NCI-H2196 (cell line): Measurements from ENCODE around the gene FASN.

ENCODE experiments used
- DNase-seq: peaks from one replicate; lab custom pipeline; 2025; ENCODE audit not compliant: unreplicated experiment; lab: John Stamatoyannopoulos, UW

The FASN gene

DNA sequence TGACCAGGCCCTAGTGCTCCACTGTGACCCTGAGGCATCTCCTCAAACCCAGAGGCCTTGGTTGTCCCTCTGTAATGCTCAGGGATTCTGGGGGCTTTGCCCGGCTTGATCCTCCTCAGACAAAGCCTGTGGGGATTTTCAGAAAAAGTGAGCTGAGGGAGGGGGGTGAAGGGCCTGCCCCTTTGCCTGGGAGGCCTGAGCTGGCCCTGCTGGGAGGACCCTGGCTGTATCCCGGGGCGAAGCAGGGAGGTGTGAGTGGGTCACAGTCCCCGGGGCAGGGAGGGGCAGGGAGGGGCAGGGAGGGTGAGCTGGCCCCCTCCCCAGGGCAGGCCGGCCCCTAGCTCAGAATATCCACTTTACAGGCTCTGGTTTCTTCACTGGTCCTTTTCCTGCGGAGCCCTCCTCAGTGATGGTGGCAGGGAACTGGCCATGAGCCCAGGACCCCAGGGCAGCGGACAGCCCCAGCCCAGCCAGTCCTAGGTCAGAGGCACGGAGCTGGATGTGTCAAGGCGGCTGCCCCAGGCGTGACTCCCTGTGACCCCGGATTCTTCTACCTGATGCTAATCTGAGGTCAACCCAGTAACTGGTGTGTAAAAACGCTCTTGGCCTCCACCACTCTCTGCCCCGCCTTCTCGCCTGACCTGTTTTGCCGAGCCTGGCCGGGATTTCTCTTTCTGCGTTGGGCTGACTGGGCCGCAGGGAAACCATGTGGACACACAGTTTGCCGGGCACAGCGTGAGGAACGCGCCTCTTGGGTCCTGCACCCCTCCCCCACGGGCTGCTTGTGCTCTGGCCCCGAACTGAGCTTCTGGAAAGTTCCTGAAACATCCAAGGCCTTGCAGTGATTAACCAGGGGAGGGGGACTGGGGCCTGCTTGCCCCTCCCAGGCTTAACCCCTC, 5.8 kb upstream of the FASN start:
- DNase-seq, result no peak

DNA sequence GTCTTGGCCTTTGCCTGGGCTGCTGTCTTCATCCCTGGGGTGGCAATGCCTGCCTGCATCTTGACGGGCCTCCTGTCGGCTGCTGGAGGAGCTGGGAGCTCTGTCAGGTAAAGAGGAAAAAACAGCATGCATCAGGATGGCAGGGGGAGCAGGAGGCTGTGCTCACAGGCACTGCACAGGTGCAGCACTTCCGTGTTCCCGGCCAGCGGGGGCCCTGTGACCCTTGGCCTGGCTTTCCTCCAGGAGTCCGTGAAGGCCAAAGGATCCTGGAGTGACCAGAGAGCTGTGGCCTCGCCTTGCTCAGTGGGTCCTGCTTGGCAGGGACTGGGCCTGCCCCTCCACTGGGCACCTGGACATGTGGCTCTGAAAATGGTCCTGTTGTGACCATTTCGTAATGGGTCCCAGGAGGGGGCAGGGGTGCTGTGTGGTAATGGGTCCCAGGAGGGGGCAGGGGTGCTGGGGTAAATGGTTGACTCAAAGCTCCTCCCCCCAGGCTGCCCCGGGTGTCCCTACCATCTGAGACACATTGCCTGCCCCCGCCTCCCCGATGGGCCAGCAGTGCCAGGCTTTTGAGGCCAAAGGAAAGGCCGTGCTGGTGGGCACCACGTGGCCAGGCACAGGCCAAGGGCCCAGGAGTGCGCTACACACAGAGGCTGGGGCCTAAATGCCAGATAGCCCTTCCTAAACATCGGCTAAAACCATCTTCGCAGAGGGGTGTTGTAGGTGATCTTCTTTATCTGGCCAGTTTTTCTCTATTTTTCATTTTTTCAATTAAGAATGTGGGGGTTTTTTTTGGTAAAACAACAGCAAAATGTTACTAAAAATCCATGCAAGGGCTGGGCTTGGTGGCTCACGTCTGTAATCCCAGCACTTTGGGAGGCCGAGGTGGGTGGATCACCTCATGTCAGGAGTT, 4.0 kb upstream of the FASN start:
- DNase-seq, result no peak

DNA sequence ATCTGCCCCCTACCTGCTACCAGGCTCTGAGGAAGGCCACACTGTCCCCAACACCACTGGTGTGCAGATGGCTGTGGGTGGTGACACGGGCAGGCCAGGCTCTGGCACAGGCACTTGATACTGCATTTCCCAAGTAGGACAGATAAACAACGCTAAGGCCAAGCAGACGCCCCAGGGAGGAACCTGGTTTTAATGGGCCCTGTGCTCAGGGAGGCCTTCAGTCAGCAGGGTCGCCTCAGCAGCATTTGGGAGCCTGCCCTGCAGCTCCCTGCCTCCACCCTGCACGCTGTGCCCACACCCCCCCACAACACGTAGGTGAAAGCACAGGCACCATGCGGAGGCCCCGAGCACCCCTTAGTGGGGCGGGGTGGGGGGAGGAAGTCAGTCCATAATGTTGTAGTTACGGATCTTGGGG, 3.3 kb upstream of the FASN start:
- DNase-seq, result no peak

DNA sequence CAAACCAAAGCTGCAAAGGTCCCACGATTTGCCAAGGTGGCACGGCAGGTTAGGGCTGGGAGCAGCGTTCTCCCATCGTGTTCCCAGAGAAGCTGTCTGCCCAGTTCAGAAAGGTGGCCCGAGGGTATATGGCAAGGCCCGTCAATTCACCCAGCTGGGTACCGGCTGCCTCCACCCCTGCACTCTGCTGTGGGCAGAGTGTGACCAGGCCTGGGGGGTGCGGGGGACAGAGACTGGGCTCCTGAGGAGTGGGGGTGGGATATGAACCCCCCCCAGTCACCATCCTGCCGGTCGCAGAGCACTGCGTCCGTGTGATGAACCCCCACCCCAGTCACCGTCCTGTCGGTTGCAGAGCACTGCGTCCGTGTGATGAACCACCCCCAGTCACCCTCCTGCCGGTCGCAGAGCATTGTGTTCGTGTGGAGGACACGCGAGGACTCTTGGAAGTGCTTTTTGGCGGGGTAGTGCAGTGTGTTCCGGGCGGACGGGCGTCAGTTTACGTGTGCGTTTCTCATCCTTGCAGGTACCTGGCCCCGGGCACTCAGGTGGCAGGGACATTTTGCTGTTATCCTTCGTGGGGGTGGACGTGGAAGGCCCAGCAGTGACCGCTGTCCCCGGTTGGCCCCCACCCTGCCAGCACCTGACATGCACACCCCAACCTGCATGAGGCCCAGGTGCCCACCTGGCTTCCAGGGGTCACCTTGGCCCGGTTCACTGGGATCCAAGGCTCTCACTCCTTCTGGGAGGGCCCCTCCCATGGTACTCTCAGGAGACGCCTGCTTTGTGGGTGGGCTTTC, 2.7 kb upstream of the FASN start:
- no peak for DNase-seq

DNA sequence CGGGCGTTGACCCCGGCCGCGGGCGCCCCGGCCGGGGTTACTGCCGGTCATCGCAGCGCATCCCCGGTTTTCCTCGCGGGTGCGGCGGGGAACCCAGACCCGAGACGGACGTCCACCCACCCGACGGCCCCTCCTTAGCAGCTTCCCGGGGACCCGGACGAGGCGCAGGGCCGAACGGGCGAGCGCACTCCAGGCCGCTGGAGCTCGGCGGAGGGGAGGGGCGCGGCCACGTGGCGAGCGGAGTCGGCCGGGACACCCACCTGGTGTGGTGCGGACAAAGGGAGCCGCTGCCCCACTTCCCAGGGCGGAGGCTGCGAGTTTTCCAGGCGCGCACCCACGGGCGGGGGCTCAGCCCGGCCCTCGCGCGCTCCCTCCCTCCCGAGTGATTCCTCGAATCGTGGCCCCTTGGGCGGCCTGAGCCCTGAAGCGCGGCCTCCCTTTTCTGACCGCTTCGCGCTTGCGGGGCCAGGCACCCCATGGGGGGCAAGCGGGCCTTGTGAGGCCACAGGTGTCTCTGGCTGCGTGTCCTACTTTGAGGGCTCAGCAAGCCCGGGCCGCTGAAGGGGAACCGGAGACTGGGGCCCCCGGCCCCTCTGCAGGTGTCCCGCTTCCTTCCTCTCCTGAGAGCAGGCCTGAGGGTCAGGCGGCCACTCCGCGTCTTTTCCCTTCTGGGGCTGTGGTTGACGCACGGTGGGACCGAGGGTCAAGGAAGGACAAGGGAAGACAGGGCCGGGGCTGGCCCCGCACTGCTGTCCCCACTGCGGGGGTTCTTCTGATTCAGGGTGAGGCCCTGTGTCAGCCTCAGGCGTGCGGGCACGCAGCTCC, 1.1 kb upstream of the FASN start:
- DNase-seq, result no peak

DNA sequence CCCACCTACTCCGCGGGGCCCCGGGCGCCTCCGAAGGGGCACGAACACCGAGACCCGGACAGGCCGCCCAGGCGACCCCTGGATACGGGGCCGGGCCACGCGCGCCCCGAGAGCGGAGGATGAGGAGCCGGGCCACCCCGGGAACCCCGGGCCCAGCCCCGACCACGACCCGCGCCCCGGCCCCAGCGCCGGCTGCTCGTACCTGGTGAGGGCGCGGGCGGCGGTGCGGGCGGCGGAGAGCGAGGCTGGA, 192 bp downstream of the FASN start:
- no peak for DNase-seq

DNA sequence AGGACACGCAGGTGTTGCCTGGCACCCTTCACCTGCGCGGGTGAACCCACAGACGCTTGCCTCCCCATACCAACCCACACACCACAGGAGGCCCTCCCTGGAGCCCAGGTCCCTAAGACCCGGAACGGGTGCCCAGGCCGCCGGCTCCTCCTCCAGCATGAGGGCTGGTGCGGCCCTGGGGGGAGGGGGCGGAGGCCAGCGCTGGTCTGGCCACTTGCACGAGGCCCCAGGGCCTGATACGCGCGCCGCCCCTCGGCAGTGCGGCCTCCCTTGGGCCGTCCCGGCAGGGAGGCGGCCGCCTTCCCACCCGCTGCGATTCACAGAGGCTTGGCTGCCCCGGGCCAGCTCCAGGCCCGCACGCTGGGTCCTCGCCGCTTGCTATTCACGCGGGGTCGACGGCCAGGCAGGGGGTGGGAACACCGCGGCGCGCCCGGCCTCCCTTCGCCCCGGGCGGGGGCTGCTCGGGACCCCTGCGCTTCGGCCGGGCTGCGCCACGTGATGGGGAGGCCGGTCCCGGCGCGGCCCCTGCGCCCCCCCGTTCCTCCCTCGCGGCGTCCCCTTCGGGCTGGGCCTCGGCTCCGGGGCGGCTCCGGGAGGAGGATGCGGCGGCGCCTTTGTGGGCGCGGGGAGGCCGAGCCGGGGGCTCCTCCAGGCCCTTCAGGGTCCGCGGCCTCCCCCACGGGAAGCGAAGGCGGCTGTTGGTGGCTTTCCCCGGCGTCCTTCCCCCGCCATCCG, 685 bp downstream of the FASN start:
- no peak for DNase-seq

DNA sequence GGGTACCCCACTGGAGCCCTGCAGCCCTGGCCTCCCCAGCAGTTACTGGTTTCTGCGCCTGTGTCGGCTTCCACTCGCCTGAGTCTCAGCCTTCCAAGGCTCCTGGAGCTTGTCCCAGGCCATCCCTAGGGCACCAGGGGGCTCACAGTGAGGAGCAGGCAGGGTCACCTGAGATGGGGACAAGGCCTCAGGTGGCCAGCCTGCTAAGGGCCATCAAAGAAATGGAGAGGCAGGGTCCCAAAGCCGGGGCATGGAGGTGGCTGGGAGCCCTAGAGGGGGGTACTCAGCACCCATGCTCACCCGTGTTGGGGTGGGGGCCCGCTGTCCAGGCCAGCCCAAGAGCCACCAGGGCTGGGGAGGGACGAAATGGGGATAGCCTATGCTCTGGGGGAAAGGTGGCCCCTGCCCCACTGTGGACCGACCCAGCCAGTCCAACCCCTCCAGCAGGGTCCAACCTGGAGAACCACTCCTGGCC, 1.3 kb downstream of the FASN start:
- DNase-seq, result no peak

DNA sequence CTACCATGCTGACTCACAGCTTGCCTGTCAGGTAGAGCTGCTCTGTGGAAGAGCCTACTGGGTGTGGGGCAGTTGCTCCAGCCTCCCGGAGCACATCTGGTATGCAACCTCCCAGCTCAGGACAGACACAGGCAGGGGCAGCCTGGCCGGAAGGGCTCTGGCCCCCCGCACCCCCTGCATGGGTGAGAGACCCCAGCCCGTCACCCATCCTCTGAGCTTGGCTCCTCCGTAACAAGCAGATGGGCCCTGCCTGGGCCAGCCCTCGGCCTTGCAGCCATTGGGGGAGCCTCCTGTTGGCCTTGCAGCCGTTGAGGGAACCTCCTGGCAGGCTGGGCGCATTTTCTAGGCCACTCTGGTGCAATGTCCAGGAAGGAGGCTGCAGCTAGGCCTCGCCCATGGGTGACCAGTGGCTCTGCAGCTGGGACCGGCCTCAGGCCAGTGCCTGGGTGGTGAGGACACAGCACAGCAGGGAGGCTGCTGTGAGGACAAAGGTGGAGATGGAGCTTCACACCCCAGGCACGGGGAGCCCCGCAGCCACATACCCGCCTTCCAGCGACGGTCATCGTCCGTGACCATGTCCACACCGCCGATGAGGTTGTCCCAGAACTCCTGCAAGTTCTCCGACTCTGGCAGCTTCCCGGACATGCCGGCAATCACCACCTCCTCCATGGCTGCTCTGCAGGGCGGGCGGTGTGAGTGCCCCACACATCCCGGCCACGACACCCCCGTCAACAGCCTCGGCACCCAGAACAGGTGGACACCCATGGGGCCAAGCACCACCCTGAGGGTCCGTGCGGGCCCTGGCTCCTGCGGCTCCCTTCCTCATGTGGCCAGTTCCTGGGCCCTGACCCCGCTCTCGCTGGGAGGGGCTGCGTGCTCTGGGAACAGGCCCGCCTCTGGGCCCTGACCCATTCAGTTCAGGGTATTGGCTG, 2.0 kb downstream of the FASN start:
- DNase-seq, result no peak

DNA sequence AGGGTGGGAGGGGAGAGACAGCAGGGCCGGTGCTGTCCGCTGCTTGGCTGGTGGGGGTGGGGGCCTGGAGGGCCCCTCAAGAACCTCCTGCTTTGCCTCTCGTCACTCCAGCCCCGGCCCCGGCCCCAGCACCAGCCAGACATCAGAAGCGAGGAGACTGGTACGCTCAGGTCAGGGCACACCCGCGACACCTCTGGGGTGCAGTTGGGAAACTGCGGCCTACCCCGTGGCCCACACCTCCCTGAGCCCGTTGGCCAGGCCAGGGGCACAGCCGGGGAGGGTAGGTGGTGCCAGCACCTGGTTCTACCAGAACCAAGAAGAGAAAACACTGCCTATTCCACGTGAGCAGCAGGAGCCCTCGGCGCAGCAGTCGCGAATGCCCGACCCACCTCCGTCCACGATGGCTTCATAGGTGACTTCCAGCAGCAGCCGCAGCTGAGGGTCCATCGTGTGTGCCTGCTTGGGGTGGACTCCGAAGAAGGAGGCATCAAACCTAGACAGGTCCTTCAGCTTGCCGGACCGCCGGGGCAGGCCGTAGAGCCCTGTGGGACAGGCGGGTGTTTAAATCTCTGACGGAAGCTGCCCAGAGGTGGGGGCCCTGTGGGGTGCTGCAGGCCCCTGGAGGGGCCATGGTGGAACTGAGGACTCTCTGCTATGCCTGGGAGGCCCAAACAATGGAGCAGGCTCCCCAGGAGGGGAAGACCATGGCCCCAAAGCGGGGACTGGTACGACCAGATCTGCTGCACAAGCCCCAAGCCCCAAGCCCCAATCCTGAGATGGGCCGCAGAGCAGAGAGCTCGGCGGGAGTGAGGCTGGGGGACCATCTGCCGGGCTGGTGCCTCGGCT, 2.9 kb downstream of the FASN start:
- DNase-seq, result no peak

DNA sequence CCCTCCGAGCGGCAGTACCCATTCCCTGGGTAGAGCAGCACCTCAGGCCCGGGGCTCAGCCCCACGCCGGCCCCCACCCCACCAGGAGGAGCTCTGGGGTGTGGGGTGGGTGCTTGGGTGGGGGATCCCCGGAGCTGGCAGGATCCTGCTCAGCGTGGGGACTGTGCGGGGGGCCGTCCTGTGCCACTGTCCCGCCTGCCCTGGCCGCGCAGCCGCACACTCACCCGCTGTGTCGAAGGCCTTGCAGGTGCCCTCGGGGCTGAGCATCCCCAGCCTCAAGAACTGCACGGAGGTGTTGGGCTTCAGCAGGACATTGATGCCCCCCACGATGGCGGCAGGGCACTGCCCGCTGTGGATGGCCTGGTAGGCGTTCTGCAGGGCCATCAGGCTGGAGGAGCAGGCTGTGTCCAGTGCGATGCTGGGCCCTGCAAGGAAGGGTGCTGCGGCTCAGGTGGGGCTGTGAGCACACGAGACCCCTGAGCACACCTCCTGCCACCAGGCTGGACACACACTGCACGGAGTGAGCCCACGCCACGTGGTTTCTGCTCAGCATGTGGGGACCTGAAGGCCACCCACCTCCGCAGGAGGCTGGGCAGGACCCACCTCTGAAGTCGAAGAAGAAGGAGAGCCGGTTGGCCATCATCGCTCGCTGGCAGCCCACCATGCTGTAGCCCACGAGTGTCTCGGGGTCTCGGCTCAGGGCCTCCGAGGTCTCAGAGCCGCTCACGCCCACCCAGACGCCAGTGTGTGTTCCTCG, 4.9 kb downstream of the FASN start:
- DNase-seq, result no peak

DNA sequence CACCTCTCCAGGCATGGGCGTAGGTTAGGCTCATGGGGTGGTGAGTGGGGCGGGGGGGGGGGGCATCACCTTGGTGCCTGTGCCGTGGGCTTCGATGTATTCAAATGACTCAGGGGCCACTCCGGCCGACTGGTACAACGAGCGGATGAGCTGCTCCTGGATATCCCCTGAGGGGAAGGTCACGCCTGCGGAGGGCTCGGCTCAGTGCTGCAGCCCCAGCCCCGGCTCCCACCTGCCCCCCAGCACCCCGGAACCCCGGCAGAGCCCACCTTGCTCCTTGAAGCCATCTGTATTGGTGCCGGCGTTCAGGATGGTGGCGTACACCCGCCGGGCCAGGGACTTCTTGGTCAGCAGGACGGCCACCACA, 5.4 kb downstream of the FASN start:
- no peak for DNase-seq

DNA sequence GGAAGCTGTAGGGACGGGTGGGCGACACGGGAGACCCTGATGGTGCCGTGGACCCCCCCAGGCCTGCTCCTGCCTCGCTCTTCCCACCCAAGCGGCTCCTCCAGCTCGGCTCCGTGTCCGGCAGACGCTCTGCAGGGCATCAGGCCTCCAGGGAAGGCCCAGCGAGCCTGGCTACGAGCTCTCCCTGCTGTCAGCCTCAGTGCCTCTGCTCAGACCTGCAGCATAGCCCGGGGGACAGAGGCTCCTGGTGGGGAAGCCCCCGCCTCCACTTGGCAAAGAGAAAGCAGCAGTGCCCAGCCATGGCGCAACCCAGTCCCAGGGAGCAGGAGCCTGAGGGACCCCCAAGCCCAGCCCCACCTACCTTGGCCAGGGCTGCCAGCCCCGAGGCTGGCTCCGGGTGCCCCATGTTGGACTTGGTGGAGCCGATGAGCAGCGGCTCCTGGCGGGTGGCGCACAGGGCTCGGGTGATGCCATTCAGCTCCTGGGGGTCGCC, 5.9 kb downstream of the FASN start:
- no peak for DNase-seq

DNA sequence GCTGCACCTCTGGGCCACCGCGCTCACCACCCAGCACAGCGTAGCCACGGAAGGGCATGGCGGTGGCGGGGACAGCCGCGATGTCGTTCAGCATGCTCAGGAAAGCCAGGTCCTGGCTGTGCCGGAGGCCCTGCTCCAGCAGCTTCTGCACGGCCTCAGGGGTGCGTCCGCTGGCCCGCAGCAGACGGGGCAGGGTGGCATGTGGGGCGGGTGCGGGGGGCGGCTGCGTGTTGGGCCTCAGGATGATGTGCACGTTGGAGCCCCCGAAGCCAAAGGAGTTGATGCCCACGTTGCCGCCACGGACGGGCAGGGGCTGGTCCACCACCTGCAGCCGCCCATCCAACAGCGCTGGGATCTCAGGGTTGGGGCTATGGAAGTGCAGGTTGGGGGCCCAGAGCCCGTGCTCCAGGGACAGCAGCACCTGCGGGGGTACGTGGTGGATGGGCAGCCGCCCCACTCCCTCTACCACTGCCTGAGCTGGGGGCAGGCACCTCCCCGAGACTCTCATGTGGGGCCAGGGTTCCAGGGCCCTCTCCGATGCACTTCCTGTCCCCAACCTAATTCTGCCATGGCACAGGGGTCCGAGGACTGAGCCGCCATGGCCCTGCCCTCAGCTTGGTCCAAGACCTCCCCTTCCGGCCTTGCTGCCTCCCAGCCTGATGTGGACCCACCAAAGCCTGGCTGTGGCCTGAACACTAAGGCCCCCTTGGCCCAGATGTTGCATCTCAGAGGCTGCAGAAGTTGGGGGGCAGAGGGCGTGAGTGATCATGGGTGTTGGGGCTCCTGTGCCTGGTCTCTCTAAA, 6.6 kb downstream of the FASN start:
- no peak for DNase-seq

DNA sequence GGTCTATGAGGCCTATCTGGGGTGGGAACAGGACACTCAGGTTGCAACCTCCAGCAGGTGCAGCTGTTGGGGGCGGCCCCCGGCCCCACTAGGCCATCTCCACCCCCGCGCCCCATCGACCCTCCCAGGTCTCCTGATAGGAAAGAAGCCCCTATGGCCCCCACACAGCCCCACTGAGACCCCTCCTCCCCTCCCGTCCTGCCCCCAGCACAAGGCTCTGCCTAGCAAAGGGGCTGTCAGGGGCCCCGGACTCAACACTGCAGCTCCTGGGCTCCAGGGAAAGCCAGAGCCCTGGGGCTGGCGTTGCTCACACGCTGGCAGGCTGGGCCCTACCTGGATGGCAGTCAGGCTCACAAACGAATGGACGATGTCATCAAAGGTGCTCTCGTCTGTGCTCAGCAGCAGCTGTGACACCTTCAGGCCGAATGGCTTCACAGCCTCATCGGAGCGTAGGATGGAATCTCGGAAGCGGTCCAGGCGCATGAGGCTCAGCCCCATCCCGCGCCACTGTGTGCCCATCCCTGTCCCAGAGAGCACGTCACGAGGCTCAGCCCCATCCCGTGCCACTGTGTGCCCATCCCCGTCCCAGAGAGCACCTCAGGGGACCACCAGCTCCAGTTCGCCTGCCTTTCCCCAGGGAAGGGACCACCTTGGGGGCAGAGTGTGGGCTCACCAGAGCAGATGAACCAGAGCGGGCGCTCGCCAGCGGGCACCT, 7.3 kb downstream of the FASN start:
- no peak for DNase-seq
